ENCODE data around the gene KCNIP4.

Gene KCNIP4

DNA sequence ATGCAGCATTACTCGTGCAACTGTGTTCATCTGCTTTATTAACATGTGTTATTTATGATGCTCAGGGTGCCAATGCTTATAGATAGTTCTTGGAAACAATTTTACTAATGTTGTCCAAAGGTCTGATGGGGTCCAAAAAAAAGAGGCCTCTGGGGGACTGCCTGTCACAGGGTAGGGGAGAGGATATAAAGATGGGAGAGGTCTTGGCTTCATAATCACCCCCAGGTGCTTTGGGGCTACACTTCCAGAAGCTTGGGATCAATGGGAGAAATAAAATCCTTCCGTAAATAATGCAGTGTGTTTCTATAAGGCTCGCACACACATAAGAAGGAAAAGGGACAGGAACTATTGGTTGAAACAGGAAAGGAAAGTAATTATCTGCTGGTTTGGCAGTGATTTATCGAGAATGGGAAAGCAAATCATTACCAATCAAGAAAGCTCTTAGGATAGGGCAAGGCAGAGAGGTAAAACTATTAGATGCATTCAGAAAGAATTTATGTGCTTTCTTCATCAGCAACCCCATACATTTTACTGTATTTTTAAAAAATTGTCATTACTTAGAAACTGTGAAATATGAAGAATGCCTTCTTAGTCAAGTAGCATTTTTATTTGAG is 677.0 kb downstream of the KCNIP4 start:
- TF ChIP-seq, protein P1, sequence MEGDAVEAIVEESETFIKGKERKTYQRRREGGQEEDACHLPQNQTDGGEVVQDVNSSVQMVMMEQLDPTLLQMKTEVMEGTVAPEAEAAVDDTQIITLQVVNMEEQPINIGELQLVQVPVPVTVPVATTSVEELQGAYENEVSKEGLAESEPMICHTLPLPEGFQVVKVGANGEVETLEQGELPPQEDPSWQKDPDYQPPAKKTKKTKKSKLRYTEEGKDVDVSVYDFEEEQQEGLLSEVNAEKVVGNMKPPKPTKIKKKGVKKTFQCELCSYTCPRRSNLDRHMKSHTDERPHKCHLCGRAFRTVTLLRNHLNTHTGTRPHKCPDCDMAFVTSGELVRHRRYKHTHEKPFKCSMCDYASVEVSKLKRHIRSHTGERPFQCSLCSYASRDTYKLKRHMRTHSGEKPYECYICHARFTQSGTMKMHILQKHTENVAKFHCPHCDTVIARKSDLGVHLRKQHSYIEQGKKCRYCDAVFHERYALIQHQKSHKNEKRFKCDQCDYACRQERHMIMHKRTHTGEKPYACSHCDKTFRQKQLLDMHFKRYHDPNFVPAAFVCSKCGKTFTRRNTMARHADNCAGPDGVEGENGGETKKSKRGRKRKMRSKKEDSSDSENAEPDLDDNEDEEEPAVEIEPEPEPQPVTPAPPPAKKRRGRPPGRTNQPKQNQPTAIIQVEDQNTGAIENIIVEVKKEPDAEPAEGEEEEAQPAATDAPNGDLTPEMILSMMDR (IDR thresholded peaks at IDR 0.05), result no peak
- Mint-ChIP-seq H3K27me3 (ENCODE audit: low read depth, poor library complexity) (peaks cover 11% of the 10 kb centered on the region), H3K9me3 (no peaks in the 10 kb centered on the region), H3K4me1 (no peaks in the 10 kb centered on the region), H3K4me3 (no peak overlapping the region), H3K36me3 (ENCODE audit: low read depth) (no peaks in the 10 kb centered on the region), H3K27ac (no peak overlapping the region)
- no peak for DNase-seq

DNA sequence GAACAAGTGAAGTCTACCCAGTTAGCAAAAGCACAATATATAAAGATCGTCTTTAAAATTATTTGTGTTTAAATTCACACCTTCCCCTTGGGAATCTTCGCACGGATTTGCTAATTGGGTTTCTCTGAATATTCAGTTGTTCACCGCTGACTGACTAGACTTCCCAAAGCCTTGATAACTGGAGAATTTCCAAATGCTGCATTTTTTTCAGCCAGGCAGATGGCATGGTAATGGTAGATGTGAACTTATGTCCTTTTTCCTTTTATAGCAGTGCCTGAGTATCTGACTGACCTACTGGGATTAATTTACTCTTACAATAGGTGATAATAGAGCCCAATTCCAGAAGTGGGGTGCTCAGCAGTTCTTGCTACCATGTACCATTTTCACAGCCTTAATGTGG is 700.2 kb downstream of the KCNIP4 start:
- Mint-ChIP-seq H3K9me3 (no peaks in the 10 kb centered on the region), H3K4me3 (no peak overlapping the region), H3K27me3 (ENCODE audit: low read depth, poor library complexity) (peaks cover 4% of the 10 kb centered on the region), H3K4me1 (no peaks in the 10 kb centered on the region), H3K36me3 (ENCODE audit: low read depth) (no peaks in the 10 kb centered on the region), H3K27ac (no peak overlapping the region)
- TF ChIP-seq, protein P1 (IDR thresholded peaks at IDR 0.05), result no peak
- DNase-seq, result no peak

DNA sequence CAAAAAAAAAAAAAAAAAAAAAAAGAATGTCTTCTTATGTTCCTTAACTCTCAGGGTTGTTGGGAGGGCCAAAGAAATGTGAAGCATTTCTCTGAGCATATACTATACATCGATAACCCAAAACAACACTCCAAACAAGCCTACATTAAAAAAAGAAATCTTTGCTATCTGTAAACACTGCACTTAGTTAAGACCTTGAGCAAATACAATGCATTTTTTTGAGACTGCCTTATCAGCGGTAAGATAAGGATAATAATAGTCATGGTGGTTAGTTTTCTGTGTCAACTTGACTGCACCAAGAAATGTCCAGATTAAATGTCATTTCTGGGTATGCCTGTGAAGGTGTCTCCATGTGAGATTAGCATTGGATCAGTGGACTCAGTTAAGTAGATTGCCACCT is 706.4 kb downstream of the KCNIP4 start:
- H3K27me3 Mint-ChIP-seq (ENCODE audit: low read depth, poor library complexity), result peaks cover 4% of the 10 kb centered on the region
- H3K4me1 Mint-ChIP-seq, result no peaks in the 10 kb centered on the region
- no peak overlapping the region for H3K27ac Mint-ChIP-seq
- H3K4me3 Mint-ChIP-seq, result no peak overlapping the region
- TF ChIP-seq, protein P1 (IDR thresholded peaks at IDR 0.05), result no peak
- DNase-seq, result no peak
- no peaks in the 10 kb centered on the region for H3K36me3 Mint-ChIP-seq (ENCODE audit: low read depth)
- no peaks in the 10 kb centered on the region for H3K9me3 Mint-ChIP-seq

DNA sequence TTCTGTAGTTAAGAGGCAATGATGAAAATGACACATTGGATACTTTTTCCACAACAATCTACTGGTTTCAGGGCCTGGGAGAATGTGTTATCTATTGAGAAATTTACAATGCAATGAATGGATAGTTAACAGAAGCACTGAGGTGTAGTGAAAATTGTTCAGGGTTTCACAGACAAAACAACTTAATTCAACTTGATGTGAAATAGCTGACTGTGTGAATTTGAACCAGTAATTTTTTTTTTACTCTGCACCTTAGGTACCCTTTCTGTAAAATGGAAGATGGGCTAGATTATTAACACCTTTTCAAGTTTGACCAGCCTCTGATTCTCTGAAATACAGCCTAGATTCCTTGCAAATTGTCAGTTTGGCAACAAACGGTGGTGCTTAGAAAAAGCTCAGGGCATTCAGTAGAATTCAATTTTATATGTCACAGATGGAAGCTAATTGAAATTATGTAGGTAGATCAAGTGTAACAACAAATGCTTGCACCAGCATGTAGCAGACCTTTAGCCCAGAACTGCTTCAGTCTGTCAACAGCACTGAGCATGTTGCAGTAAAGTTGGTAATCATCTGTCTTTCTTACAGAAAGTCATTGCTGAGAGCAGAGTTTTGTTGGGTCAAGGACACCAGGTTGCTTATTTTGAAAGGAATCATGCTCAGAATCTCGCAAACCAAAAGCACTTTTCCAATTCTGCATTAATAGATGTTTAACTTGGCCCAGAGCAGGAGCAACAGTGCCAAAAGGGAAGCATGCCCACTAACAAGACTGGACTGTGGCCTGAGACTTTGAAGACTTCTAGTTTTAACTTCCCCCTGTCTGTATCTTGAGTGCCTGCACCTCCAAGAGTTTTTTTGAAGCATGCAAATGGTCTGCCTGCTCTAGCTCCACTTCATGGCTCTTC is 721.7 kb downstream of the KCNIP4 start:
- H3K9me3 Mint-ChIP-seq, result peaks cover 3% of the 10 kb centered on the region
- H3K27me3 Mint-ChIP-seq (ENCODE audit: low read depth, poor library complexity), result peaks cover 3% of the 10 kb centered on the region
- no peaks in the 10 kb centered on the region for H3K4me1 Mint-ChIP-seq
- H3K36me3 Mint-ChIP-seq (ENCODE audit: low read depth), result no peaks in the 10 kb centered on the region
- no peak for DNase-seq
- TF ChIP-seq, protein P1 (IDR thresholded peaks at IDR 0.05), result no peak
- no peak overlapping the region for H3K4me3 Mint-ChIP-seq
- H3K27ac Mint-ChIP-seq, result no peak overlapping the region

DNA sequence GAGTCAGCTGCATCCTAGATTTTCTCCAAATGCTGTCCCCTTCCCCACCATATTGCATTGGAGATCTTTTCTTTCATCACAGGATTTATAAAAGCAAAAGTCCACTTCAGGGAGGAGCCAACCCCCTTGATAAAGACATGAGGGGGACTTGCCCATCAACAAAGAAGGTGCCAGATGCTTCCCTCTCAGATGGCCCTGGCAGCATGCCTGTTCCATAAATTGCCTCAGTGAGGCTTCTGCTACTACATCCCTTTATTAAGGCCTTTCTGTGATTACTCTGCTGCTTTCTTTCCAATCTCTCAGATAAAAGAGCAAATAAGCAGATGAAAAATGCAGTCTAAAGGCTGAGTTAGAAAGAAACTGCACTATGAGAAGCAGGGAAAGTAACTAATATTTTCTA is 736.7 kb downstream of the KCNIP4 start:
- H3K27ac Mint-ChIP-seq, result no peak overlapping the region
- no peaks in the 10 kb centered on the region for H3K36me3 Mint-ChIP-seq (ENCODE audit: low read depth)
- H3K9me3 Mint-ChIP-seq, result no peaks in the 10 kb centered on the region
- TF ChIP-seq, protein P1 (IDR thresholded peaks at IDR 0.05), result no peak
- H3K4me1 Mint-ChIP-seq, result peaks cover 13% of the 10 kb centered on the region
- no peak overlapping the region for H3K4me3 Mint-ChIP-seq
- no peak for DNase-seq
- peaks cover 9% of the 10 kb centered on the region for H3K27me3 Mint-ChIP-seq (ENCODE audit: low read depth, poor library complexity)

Data from nephron progenitor cell (in vitro differentiated cells).